ENCODE results near the gene NOP14.

DNA sequence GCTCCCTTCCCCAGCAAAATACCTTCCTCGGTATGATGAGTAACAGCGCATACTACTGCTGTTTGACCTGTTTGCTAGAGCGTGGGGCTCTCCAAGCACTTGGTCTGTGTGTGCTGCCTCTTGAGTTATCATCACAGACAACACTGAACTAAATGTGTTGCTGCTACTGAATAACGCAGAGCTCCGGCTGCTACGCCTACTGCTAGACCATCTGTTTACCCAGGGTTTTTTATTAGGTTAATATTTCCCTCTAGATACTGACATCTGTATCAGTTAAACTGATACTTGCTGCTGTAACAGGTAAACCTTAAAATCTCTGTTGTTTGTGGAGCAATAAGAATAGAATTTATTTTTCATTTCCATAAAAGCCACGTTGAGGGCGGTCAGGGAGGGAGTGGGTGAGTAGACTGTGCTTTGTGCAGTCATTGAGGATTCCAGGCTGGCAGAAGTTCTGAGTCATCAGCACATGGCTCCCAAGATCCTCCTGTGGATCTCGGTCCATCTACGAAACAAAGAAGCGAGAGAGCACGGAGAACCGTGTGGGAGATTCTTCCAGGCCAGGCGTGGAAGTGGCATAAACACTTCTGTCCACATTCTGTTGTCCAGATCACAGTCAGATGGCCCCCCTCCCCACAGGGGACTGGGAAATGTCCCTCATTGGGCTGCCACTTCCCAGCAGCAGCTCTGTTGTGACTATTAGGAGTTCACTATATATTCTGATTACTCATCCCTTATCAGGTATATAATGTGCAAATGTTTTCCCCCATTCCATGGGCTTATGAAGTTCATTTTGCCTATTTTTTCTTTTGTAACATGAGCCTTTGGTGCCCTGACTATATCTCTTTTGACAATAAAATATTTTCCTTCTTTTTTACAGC, 14.2 kb upstream of the NOP14 start:
- TF ChIP-seq CTCF (IDR thresholded peaks at IDR 0.05; ENCODE audit: insufficient read depth, low read length) (no peak), POLR2AphosphoS5 (IDR thresholded peaks at IDR 0.05; ENCODE audit: low read depth) (no peak), SPI1 (IDR thresholded peaks at IDR 0.05; ENCODE audit: borderline replicate concordance, low read depth) (no peak), GABPA (IDR thresholded peaks at IDR 0.05; ENCODE audit: low read depth) (no peak)
- TF ChIP-seq, protein P1, sequence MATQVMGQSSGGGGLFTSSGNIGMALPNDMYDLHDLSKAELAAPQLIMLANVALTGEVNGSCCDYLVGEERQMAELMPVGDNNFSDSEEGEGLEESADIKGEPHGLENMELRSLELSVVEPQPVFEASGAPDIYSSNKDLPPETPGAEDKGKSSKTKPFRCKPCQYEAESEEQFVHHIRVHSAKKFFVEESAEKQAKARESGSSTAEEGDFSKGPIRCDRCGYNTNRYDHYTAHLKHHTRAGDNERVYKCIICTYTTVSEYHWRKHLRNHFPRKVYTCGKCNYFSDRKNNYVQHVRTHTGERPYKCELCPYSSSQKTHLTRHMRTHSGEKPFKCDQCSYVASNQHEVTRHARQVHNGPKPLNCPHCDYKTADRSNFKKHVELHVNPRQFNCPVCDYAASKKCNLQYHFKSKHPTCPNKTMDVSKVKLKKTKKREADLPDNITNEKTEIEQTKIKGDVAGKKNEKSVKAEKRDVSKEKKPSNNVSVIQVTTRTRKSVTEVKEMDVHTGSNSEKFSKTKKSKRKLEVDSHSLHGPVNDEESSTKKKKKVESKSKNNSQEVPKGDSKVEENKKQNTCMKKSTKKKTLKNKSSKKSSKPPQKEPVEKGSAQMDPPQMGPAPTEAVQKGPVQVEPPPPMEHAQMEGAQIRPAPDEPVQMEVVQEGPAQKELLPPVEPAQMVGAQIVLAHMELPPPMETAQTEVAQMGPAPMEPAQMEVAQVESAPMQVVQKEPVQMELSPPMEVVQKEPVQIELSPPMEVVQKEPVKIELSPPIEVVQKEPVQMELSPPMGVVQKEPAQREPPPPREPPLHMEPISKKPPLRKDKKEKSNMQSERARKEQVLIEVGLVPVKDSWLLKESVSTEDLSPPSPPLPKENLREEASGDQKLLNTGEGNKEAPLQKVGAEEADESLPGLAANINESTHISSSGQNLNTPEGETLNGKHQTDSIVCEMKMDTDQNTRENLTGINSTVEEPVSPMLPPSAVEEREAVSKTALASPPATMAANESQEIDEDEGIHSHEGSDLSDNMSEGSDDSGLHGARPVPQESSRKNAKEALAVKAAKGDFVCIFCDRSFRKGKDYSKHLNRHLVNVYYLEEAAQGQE (IDR thresholded peaks at IDR 0.05; ENCODE audit: insufficient replicate concordance, low read depth), result no peak
